NCI-H2107 (cell line): Measurements from ENCODE around the gene VWA3B.
A peak's percentile ranks its signal among the peaks of the same experiment; 100 is the strongest.
"Not testable (repeated sequence)": the region's sequence is repeated elsewhere in the genome, so short reads cannot be mapped to it uniquely, and the experiment has no call there.

Experiments used
- DNase-seq: peaks from one replicate; lab custom pipeline; 2025; lab: John Stamatoyannopoulos, UW

Gene VWA3B

DNA sequence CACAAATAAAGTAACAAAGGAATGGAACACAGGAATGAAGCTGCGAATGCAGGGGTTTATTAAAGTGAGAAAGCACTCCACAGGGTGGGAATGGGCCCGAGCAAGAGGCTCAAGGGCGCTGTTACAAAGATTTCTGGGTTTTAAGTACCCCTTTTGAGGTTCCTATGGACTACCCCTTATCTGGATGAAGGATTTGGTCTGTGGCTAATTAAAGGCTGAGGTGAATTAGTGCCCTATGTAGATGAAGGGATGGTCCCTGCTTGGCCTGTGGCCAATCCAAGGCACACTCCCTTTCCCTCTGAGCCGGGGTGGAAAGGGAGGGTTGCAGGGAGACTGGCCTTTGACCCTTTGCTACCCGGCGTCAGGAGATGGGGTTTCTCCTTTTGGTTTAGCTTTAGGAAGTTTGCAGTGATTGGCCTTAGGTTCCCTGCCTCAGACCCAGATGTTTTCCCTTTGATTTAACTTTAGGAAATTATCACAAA is 211.8 kb downstream of the VWA3B start:
- DNase-seq, result no peak

GRCh38 chr2:98299211-98299905 is 212.4 kb downstream of the VWA3B start:
- DNase-seq, result no peak

DNA sequence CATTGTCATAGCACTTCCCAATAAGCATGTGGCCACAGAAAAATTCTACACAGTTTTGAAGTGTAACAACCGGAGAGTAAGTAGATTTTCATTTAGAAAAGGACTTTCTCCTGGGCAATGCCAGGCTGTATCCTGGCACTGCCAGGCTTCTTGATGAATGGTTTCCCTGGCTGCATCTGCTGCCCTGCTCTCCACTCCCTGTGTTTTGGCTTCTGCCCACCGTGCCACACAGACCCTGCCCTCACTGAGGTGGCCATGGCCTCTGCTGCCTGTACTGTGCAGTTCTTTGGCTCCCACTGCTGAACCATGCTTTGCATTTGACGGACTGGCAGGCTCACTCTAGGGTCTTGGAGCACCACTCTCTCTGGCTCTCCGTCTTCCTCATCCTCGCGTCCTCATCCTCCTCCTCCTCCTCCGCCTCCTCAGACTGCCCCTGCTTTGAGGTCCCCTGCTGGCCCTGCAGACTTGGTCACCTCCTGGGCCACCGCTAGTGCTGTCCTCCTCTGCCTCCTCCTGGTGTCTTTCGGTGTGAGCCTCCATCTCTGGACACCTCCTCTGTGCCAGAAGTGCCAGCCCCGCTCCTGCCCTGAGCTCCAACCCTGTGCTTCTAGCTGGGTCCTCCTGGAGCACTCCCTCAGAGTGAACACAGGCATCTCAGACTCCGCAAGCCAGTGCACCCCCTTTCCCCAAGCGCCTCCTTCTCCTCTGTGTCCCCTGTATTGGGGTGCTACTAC is 213.3 kb downstream of the VWA3B start:
- DNase-seq, result no peak

DNA sequence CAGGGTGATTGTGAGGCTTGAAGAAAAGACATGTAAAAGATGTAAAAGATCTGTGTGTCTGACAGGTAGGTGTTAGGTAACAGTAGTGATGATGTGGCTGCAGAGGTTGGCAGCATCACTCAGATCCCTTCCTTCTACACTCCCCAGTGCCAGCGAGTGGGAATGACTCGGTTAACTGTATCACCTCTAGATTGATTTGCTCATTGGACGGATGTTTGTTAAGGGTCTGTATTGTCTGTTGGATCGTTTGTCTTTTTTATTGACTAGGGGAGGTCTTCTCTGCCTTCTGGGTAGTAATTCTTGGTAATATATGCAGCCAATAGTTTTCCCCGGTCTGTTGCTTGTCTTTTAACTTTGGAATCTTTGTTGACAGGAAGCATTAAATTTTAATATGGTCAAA is 214.5 kb downstream of the VWA3B start:
- no peak for DNase-seq

GRCh38 chr2:98307131-98307696 is 220.2 kb downstream of the VWA3B start:
- not testable (repeated sequence) for DNase-seq

DNA sequence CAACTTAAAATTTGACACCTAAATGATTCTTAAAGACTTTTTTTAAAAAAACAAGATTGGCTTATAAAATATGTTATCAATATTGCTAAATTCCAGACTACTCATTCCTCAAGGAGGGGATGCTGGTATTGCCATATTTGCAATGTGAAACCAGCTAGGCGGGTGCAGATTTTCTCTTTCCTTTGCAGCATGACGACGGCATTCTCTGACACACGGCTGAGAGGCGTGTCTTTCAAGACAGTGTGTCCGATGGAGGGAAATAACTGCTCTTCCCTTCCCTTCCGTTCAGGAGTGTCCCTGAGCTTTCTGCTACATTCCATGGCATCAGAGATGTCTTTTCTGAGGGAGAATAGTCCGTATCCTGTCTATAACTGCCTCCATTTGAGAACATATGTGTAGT is 221.1 kb downstream of the VWA3B start:
- DNase-seq, result peak; percentile 3

GRCh38 chr2:98308532-98308931 is 221.6 kb downstream of the VWA3B start:
- peak; percentile 41 for DNase-seq

DNA sequence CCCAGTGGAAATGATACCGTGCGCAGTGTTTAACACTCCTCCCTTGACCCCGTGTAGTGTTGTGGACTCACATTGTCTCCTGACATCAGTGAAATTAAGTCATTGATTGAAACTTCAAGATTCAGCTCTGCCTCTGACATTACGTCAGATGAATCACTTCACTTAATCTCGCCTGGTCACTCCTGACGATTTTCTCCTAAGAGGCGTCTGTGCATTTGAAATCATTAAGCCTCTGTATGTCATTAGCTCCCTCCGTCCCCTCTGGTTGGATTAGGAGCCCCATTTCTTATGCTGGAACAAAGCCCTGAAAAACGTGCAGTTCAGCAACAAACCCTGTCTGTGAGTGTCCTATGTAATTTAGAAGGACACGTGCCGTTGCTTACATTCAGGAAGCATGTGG is 222.6 kb downstream of the VWA3B start:
- no peak for DNase-seq

DNA sequence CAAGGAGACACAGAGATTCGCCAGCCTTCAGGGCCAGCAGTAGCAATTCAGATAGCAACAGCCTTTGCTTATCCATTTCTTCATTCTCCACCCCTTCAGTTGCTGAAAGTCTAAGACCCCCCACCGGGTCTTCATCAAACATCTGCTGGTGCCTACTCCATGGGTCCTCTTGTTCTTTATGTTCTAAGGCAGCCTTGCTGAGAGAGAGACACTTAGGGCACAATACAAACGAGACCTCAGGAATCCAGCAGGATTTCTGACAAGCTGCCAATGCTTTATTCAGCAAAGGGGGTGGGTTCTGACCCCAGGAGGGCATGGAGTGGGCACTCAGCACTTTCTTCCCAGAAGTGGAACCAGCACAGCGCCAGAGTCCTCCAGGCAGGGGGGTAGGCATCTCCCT is 223.0 kb downstream of the VWA3B start:
- peak; percentile 29 for DNase-seq

GRCh38 chr2:98311090-98311489 is 224.1 kb downstream of the VWA3B start:
- DNase-seq, result no peak

GRCh38 chr2:98311771-98312545 is 225.0 kb downstream of the VWA3B start:
- DNase-seq, result no peak

GRCh38 chr2:98313492-98314250 is 226.7 kb downstream of the VWA3B start:
- DNase-seq, result no peak

DNA sequence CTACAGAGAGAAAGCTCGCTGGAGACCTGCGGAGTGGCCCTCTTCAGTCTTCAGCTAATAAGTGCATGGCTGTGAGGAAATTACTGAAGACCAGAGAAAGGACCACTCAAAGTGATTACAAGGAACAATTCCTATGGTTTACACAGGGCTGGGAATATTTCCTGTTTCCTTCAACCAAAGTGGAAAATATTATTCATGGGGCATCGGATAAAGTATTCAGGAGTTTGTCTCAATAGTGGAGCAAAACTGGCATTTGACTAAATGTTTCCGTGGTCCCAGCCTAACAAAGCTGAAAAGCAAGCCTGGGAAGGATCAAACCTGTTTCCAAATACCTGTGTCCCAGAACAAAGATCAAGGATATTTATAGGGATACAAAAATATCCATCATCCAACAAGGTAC is 227.3 kb downstream of the VWA3B start:
- DNase-seq, result no peak

- no peak for DNase-seq
Observed at GRCh38 chr2:98315957-98316356, 229.0 kb downstream of the VWA3B start.

- DNase-seq, result no peak
Observed at GRCh38 chr2:98317214-98317613, 230.2 kb downstream of the VWA3B start.

- not testable (repeated sequence) for DNase-seq
Observed at GRCh38 chr2:98320171-98320570, 233.2 kb downstream of the VWA3B start.

GRCh38 chr2:98324181-98324580 is 237.2 kb downstream of the VWA3B start:
- no peak for DNase-seq

GRCh38 chr2:98327776-98328175 is 240.8 kb downstream of the VWA3B start:
- DNase-seq, result no peak

DNA sequence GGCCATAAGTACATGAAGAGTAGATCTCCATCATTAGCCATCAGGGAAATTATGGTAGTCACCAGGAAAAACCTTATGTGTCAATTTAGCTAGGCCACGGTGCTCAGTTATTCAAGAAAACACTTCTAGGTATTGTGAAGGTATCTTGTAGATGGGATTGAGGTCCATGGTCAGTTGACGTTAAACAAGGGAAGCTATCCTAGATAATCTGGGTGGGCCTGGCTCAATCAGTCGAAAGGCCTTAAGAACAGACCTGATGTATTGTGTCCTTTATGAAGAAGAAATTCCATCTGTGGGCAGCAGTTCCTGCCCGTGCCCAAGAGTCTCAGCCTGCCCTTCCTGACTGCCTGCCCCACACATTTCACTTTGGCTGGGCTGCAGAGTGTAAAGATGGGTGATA is 242.6 kb downstream of the VWA3B start:
- no peak for DNase-seq

DNA sequence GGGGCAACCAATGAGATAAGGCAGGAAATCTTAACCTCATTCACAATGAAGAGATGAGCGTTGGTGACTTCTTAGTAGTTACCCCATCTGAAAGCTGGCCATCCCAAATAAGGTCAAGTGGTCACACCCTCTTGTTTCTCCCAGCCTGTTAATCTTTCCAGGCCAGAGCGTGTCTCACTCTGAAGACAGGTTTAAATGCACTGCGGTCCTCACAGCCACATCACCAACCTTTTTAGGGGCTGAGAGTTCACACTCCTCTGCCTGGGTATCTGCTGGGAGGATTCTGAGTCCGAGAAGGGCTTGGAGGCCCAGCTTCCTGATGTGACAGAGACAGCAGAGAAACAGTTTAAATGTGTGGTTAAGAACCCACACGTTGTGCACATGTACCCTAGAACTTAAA is 246.0 kb downstream of the VWA3B start:
- DNase-seq, result no peak

- no peak for DNase-seq
Observed at GRCh38 chr2:98333922-98334321, 247.0 kb downstream of the VWA3B start.
